Fibroblast of the aortic adventitia (primary cell): ENCODE results near the gene BDKRB1. TPM values are rescaled to one million over a fixed set of nuclear protein-coding genes. Genes with fewer than 3 reads are reported as not detected.

Experiments used
- DNase-seq: peaks from one replicate; pipeline ENCODE4 v3.0.0-alpha.2; 2010; ENCODE audit warnings: low read depth
- H3K4me3 ChIP-seq: 2 replicates; pipeline ENCODE4 v1.5.1; 2011; ENCODE audit warnings: low read depth, mild to moderate bottlenecking, control low read depth, low read length, moderate library complexity
- small RNA-seq: library from RNA; depleted of rRNA; stranded (forward); fragments of <200 nt; gene quantifications from one replicate; pipeline ENCODE3, GENCODE V24; 2012
- total RNA-seq: library from RNA; depleted of rRNA; stranded (reverse); fragments of >200 nt; gene quantifications from 2 replicates; pipeline ENCODE4 v1.2.3, GENCODE V29; 2012; ENCODE audit warnings: low replicate concordance
- TF ChIP-seq, protein P1 (sequence below): IDR thresholded peaks from 2 replicates; pipeline ENCODE4 v1.5.1; 2011; ENCODE audit warnings: mild to moderate bottlenecking, low read length, control low read depth, inconsistent platforms; ENCODE audit not compliant: insufficient read depth

Gene BDKRB1
- total RNA-seq, 1 donor, result 6.9 TPM

DNA sequence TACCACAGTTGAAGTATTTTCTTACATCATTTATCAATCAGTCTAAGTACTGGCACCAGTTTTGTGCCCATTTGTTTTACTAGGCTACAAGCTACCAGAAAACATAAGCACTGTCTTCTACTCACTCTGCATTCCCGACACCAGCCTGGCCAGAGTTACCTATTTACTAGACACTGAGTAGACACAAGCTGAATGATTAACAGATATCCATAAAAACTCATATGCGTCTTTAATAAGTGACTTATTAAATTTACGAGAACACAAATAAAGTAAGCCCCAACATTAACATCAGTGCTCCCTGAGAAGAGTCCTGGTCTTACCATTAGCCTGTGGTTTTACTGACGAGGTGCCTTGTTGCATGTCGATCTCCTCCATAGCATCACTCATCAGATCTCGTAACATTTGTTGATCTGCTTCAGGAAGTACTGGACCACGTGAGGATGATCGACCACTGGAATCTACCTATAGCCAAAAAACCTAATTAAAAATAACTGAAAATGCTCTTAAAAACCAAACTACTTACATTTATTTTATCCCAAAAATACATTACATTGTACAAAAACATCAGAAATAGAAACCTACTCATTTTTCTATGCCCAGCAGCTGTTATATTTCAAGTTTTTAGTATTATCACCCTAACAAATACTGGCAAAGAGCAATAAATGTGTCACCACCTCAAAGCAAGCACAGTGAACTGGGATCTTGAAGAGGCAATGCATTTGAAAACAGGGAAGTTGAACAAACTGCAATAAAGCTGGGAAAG is 53.3 kb downstream of the BDKRB1 start:
- TF ChIP-seq, protein P1, sequence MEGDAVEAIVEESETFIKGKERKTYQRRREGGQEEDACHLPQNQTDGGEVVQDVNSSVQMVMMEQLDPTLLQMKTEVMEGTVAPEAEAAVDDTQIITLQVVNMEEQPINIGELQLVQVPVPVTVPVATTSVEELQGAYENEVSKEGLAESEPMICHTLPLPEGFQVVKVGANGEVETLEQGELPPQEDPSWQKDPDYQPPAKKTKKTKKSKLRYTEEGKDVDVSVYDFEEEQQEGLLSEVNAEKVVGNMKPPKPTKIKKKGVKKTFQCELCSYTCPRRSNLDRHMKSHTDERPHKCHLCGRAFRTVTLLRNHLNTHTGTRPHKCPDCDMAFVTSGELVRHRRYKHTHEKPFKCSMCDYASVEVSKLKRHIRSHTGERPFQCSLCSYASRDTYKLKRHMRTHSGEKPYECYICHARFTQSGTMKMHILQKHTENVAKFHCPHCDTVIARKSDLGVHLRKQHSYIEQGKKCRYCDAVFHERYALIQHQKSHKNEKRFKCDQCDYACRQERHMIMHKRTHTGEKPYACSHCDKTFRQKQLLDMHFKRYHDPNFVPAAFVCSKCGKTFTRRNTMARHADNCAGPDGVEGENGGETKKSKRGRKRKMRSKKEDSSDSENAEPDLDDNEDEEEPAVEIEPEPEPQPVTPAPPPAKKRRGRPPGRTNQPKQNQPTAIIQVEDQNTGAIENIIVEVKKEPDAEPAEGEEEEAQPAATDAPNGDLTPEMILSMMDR, result no peak
- no peak for DNase-seq
- H3K4me3 ChIP-seq, result no peak overlapping the region

DNA sequence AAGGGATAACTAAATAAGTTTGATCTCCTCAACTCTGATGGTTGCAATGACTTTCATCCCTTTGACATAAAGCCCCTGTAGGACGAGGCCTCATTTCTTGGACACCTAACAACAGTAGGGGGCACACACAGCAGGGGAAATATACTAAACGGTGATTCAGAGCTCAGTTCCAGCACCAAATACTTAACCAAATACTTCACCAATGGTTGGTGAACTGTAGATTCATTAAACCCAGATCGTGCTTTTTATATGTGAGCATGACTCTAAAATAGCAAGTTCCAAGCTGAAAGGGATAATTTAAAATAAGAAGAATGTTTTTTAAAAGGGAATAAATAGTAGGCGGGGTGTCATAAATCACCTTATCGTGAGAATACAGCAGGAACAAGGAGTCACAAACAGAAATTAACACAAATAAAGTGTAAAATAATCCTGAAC is 53.9 kb downstream of the BDKRB1 start:
- no peak for DNase-seq
- no peak overlapping the region for H3K4me3 ChIP-seq
- TF ChIP-seq, protein P1, result no peak

DNA sequence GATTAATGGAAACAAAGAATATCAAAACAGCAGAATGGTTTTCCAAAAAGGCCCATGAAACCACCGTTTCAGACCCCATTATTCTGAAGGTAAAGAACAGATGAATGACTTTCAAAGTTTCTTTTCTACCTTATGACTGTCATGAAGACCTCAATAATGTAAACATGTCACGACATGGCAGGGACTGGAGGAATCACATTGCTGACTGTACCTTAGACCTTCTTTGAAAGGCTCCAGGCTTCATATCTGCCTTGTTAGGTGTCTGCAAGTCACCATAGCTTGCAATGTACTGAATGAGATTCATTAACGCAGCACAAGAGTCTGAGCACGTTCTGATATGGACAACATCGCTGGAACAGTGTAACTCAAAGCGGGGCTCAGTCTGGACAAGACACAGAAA is 54.9 kb downstream of the BDKRB1 start:
- no peak overlapping the region for H3K4me3 ChIP-seq
- TF ChIP-seq, protein P1, result no peak
- no peak for DNase-seq

Small RNA genes lying within 50 kb of the gene (small RNA-seq; reads per million reads assigned to genes)
- gene CKS1BP1, result not detected

Other genes with a start within 250 kb of the BDKRB1 start
- gene C14orf132, start 216.8 kb upstream of the BDKRB1 start, total RNA-seq, result 25.5 and 32.6 TPM in 2 replicates
- gene BDKRB2, start 51.4 kb upstream of the BDKRB1 start, total RNA-seq, result 7.4 and 23.1 TPM in 2 replicates
- 15.9 and 28.7 TPM in 2 replicates for gene ATG2B, start 107.1 kb downstream of the BDKRB1 start, total RNA-seq
- gene GSKIP, start 107.3 kb downstream of the BDKRB1 start, total RNA-seq, result 21.9 and 33.9 TPM in 2 replicates
- 0.27 and 0.33 TPM in 2 replicates for gene AK7, start 135.9 kb downstream of the BDKRB1 start, total RNA-seq
- gene PAPOLA, start 246.2 kb downstream of the BDKRB1 start, total RNA-seq, result 85.1 and 124 TPM in 2 replicates